ENCODE data around the gene CRYGN.

CRYGN gene

DNA sequence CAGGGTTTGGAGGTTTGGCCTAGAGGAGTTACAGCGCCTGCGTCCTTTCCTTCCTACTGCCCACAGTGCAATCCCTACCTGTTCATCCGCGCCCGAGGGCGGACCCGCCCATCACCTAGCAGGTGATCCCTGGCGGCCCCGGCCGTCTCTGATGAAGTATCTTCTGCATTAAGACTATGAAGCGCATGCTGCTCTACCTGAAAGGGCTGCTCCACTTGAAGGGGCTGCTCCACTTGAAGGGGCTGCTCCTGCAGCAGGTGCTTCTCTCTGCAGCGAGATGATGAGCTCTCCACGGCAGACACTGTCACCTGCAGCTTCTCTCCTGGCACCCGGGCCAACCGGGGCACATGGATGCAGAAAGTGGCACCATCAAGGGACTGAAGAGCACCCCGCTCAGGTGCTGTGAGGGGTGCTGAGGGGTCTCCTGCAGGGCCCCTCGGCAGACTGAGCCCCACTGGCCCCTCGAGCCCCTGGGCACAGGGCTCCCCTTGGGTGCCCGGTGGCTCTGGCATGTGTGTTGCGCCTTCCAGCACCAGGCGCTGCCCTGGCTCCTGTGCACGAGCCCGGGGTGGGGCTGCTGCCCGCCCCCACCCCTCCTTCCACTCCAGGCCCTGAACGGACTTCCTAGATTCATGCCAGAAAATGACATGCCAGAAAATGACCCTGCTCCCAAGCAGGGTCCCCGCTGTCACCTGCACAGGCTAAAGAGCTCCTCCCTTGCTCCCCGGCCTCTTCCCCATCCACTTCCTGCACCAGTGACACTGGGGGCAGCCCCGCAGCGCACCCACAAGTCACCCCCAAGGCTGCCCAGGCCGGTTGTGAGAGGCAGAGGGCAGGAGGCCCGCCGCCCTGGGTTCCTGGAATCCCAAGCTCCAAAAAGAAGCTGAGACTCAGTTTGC, 59.5 kb downstream of the CRYGN start:
- DNase-seq, result no peak
- Histone ChIP-seq H4K20me1 (ENCODE audit: insufficient read depth, low read length) (no peaks in the 10 kb centered on the region), H3K4me3 (ENCODE audit: low read depth in 1 of 2, low read length in 2 of 2) (no peak overlapping the region), H2AFZ (ENCODE audit: low read depth, low read length) (no peak overlapping the region), H3K27me3 (ENCODE audit: insufficient read depth, low read length, poor library complexity) (no peaks in the 10 kb centered on the region), H3K9me3 (ENCODE audit: insufficient read depth, low read length, severe bottlenecking) (no peaks in the 10 kb centered on the region), H3K4me1 (ENCODE audit: insufficient read depth, low read length) (no peaks in the 10 kb centered on the region), H3K9ac (ENCODE audit: low read depth, low read length) (no peak overlapping the region), H3K36me3 (ENCODE audit: insufficient read depth, low read length) (peaks cover 42% of the 10 kb centered on the region), H3K27ac (ENCODE audit: low read length) (no peak overlapping the region; the same call in 1 of the 2 replicates), H3K79me2 (ENCODE audit: insufficient read depth, low read length) (no peaks in the 10 kb centered on the region), H3K4me2 (ENCODE audit: insufficient read depth, low read length) (no peak overlapping the region)
- no peak for TF ChIP-seq EZH2 (IDR thresholded peaks at IDR 0.05; ENCODE audit: borderline replicate concordance, low read depth, low read length, severe bottlenecking)
- TF ChIP-seq, protein P1, sequence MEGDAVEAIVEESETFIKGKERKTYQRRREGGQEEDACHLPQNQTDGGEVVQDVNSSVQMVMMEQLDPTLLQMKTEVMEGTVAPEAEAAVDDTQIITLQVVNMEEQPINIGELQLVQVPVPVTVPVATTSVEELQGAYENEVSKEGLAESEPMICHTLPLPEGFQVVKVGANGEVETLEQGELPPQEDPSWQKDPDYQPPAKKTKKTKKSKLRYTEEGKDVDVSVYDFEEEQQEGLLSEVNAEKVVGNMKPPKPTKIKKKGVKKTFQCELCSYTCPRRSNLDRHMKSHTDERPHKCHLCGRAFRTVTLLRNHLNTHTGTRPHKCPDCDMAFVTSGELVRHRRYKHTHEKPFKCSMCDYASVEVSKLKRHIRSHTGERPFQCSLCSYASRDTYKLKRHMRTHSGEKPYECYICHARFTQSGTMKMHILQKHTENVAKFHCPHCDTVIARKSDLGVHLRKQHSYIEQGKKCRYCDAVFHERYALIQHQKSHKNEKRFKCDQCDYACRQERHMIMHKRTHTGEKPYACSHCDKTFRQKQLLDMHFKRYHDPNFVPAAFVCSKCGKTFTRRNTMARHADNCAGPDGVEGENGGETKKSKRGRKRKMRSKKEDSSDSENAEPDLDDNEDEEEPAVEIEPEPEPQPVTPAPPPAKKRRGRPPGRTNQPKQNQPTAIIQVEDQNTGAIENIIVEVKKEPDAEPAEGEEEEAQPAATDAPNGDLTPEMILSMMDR (IDR thresholded peaks at IDR 0.05; ENCODE audit: borderline replicate concordance, extremely low read depth, low read length, poor library complexity, severe bottlenecking), result no peak
- 0 out of 3 replicates have a peak, but pooled peaks have one; percentile 8 for ATAC-seq (ENCODE audit: insufficient read depth, low read depth)

DNA sequence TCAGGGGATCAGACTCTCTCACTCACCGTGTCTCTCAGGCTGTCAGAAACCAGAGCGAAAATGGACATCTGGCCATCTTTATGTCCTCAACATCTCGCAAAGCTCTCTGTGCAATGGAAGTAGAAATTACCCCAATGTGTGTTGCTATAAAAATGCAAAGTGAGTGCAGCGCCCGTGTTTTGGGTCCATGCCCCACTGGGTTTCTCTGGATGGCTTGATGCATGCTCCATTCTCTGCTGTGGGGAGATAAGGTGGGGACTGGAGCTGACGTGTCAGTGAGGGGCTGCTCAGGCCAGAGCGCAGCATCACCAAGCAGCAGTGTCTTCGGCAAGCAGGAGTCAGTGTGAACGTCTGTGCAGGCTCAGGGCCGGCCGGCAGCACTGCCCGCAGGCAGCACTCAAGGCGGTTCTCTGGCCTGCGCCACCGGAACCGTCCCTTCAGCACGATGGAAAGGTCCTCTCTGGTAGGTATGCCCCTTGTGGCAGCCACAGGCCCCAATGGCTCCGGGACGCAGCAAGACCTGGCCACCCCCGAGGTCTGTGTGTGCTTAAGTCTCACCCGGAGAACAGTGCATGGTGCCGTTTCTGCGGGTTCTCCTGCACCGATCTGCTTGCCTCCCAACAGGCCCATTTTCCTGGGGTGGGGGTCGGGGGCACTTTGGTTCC, 60.3 kb downstream of the CRYGN start:
- H3K27me3 ChIP-seq (ENCODE audit: insufficient read depth, low read length, poor library complexity), result no peaks in the 10 kb centered on the region
- peak; percentile 11; the same call in 1 of the 3 replicates for ATAC-seq (ENCODE audit: insufficient read depth, low read depth)
- no peaks in the 10 kb centered on the region for H3K79me2 ChIP-seq (ENCODE audit: insufficient read depth, low read length)

DNA sequence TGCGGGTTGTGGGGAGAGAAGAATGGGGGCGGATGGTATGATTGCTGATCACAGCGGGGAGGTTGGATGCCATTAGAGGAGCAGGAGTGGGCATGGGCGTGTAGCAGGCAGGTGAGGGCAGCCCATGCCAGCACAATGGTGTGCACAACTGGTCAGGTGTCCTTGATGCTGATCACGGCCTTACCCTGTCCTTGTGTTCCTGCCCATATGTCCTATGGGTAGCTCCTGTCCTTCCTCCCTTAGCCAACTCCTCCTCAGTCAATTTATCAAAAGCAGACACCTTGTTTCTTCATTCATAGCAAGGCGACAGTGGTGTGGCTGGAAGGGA, 60.8 kb downstream of the CRYGN start:
- TF ChIP-seq EZH2 (IDR thresholded peaks at IDR 0.05; ENCODE audit: borderline replicate concordance, low read depth, low read length, severe bottlenecking), result no peak
- TF ChIP-seq, protein P1 (IDR thresholded peaks at IDR 0.05; ENCODE audit: borderline replicate concordance, extremely low read depth, low read length, poor library complexity, severe bottlenecking), result no peak
- no peak overlapping the region for H3K27ac ChIP-seq (ENCODE audit: low read length)
- H3K9ac ChIP-seq (ENCODE audit: low read depth, low read length), result no peak overlapping the region
- H3K27me3 ChIP-seq (ENCODE audit: insufficient read depth, low read length, poor library complexity), result no peaks in the 10 kb centered on the region
- H3K4me1 ChIP-seq (ENCODE audit: insufficient read depth, low read length), result no peaks in the 10 kb centered on the region
- H3K9me3 ChIP-seq (ENCODE audit: insufficient read depth, low read length, severe bottlenecking), result no peaks in the 10 kb centered on the region
- H3K4me2 ChIP-seq (ENCODE audit: insufficient read depth, low read length), result no peak overlapping the region
- peaks cover 52% of the 10 kb centered on the region for H3K36me3 ChIP-seq (ENCODE audit: insufficient read depth, low read length)
- no peak overlapping the region for H3K4me3 ChIP-seq (ENCODE audit: low read depth in 1 of 2, low read length in 2 of 2)
- H3K79me2 ChIP-seq (ENCODE audit: insufficient read depth, low read length), result no peaks in the 10 kb centered on the region
- no peaks in the 10 kb centered on the region for H4K20me1 ChIP-seq (ENCODE audit: insufficient read depth, low read length)
- DNase-seq (no peak), ATAC-seq (ENCODE audit: insufficient read depth, low read depth) (no peak)
- no peak overlapping the region for H2AFZ ChIP-seq (ENCODE audit: low read depth, low read length)

More for the DNA sequence above, 60.3 kb downstream of the CRYGN start:
- Histone ChIP-seq H3K9ac (ENCODE audit: low read depth, low read length) (no peak overlapping the region), H3K36me3 (ENCODE audit: insufficient read depth, low read length) (peaks cover 47% of the 10 kb centered on the region), H3K27ac (ENCODE audit: low read length) (no peak overlapping the region), H3K4me1 (ENCODE audit: insufficient read depth, low read length) (no peaks in the 10 kb centered on the region), H2AFZ (ENCODE audit: low read depth, low read length) (no peak overlapping the region), H3K4me3 (ENCODE audit: low read depth in 1 of 2, low read length in 2 of 2) (no peak overlapping the region), H3K4me2 (ENCODE audit: insufficient read depth, low read length) (no peak overlapping the region), H3K9me3 (ENCODE audit: insufficient read depth, low read length, severe bottlenecking) (no peaks in the 10 kb centered on the region), H4K20me1 (ENCODE audit: insufficient read depth, low read length) (no peaks in the 10 kb centered on the region)
- TF ChIP-seq, protein P1 (IDR thresholded peaks at IDR 0.05; ENCODE audit: borderline replicate concordance, extremely low read depth, low read length, poor library complexity, severe bottlenecking), result no peak
- TF ChIP-seq EZH2 (IDR thresholded peaks at IDR 0.05; ENCODE audit: borderline replicate concordance, low read depth, low read length, severe bottlenecking), result no peak
- DNase-seq, result no peak

Data from DND-41 (cell line).